HEK293 (cell line): ENCODE results near the gene RNF4.
"Not testable (repeated sequence)": the region's sequence is repeated elsewhere in the genome, so short reads cannot be mapped to it uniquely, and the experiment has no call there.

Experiments used
- CTCF ChIA-PET: fragments of 350-600 bp; formaldehyde crosslinking; extraction: SDS; loops from one replicate; lab custom pipeline; 2021; ENCODE audit warnings: antibody characterized with exemption; lab: Yijun Ruan, JAX
- POLR2A ChIA-PET: fragments of 300-600 bp; formaldehyde crosslinking; extraction: SDS; loops from one replicate; lab custom pipeline; 2020; ENCODE audit warnings: antibody characterized with exemption, inconsistent platforms; lab: Yijun Ruan, JAX
- H3K27ac ChIP-seq: fragments of 200-500 bp; sonication (Bioruptor generic); 2 replicates; pipeline ENCODE4 v1.5.1; 2014; ENCODE audit warnings: low read depth, low read length, control low read depth, inconsistent platforms; ENCODE audit errors: extremely low read depth
- H3K36me3 ChIP-seq, 2 experiments: fragments of 200-500 bp in 1 of 2; sonication (Bioruptor generic) in 1 of 2; 1 replicate in 1 of 2; 2 replicates in 1 of 2; pipeline ENCODE4 v1.5.1; 2014 to 2017; ENCODE audit warnings: inconsistent platforms in 2 of 2, low read length in 2 of 2; ENCODE audit not compliant: control insufficient read depth in 2 of 2, insufficient read depth in 1 of 2
- H3K4me1 ChIP-seq: fragments of 200-500 bp; sonication (Bioruptor generic); 2 replicates; pipeline ENCODE4 v1.5.1; 2014; ENCODE audit warnings: mild to moderate bottlenecking, low read length, inconsistent platforms; ENCODE audit not compliant: control insufficient read depth, insufficient read depth
- H3K4me3 ChIP-seq: 2 replicates; pipeline ENCODE4 v1.5.1; 2011; ENCODE audit warnings: low read depth, mild to moderate bottlenecking, control low read depth, low read length, moderate library complexity
- H3K9me3 ChIP-seq: fragments of 200-500 bp; sonication (Bioruptor generic); 2 replicates; pipeline ENCODE4 v1.5.1; 2014; ENCODE audit warnings: low read depth, low read length, inconsistent platforms; ENCODE audit not compliant: control insufficient read depth, insufficient read depth
- MZF1 ChIP-seq: fragments of 450-650 bp; formaldehyde crosslinking; IDR thresholded peaks from 2 replicates; pipeline ENCODE4 v1.5.1; 2017; ENCODE audit warnings: missing biosample characterization, missing genetic modification characterization, borderline replicate concordance
- SCRT1 ChIP-seq: fragments of 450-650 bp; formaldehyde crosslinking; IDR thresholded peaks from 2 replicates; pipeline ENCODE4 v1.5.1; 2016; ENCODE audit warnings: missing biosample characterization, missing genetic modification characterization, borderline replicate concordance
- SP3 ChIP-seq: fragments of 450-650 bp; formaldehyde crosslinking; IDR thresholded peaks from 2 replicates; pipeline ENCODE4 v1.5.1; 2016; ENCODE audit warnings: missing biosample characterization, missing genetic modification characterization
- ZFP3 ChIP-seq: fragments of 450-650 bp; formaldehyde crosslinking; IDR thresholded peaks from 2 replicates; pipeline ENCODE4 v1.5.1; 2016; ENCODE audit warnings: low read depth, missing biosample characterization, missing genetic modification characterization
- ZNF121 ChIP-seq: fragments of 450-650 bp; formaldehyde crosslinking; IDR thresholded peaks from 2 replicates; pipeline ENCODE4 v1.5.1; 2016; ENCODE audit warnings: missing biosample characterization, missing genetic modification characterization
- ZNF146 ChIP-seq: fragments of 450-650 bp; formaldehyde crosslinking; IDR thresholded peaks from 2 replicates; pipeline ENCODE4 v1.5.1; 2016; ENCODE audit warnings: missing biosample characterization, missing genetic modification characterization
- ZNF211 ChIP-seq: fragments of 450-650 bp; formaldehyde crosslinking; IDR thresholded peaks from 2 replicates; pipeline ENCODE4 v1.5.1; 2016; ENCODE audit warnings: low read depth, missing biosample characterization, missing genetic modification characterization
- ZNF280D ChIP-seq: fragments of 450-650 bp; formaldehyde crosslinking; IDR thresholded peaks from 2 replicates; pipeline ENCODE4 v1.5.1; 2016; ENCODE audit warnings: missing biosample characterization, missing genetic modification characterization
- ZNF521 ChIP-seq: fragments of 450-650 bp; formaldehyde crosslinking; IDR thresholded peaks from 2 replicates; pipeline ENCODE4 v1.5.1; 2017; ENCODE audit warnings: missing biosample characterization, mild to moderate bottlenecking, missing genetic modification characterization
- ZNF529 ChIP-seq: fragments of 450-650 bp; formaldehyde crosslinking; IDR thresholded peaks from 2 replicates; pipeline ENCODE4 v1.5.1; 2017; ENCODE audit warnings: missing genetic modification characterization, missing biosample characterization; ENCODE audit not compliant: insufficient replicate concordance
- ZNF530 ChIP-seq: fragments of 450-650 bp; formaldehyde crosslinking; IDR thresholded peaks from 2 replicates; pipeline ENCODE4 v1.5.1; 2016; ENCODE audit warnings: low read depth, missing biosample characterization, missing genetic modification characterization
- ZNF555 ChIP-seq: fragments of 450-650 bp; formaldehyde crosslinking; conservative IDR thresholded peaks from 2 replicates; pipeline ENCODE4 v1.5.1; 2017; ENCODE audit warnings: missing biosample characterization, mild to moderate bottlenecking, missing genetic modification characterization, inconsistent platforms
- ZNF561 ChIP-seq: fragments of 450-650 bp; IDR thresholded peaks from 2 replicates; pipeline ENCODE4 v1.5.1; 2018; ENCODE audit warnings: missing biosample characterization, missing genetic modification characterization, borderline replicate concordance
- ZNF580 ChIP-seq: fragments of 450-650 bp; formaldehyde crosslinking; IDR thresholded peaks from 2 replicates; pipeline ENCODE4 v1.5.1; 2016; ENCODE audit warnings: missing biosample characterization, missing genetic modification characterization
- ZNF596 ChIP-seq: fragments of 450-650 bp; IDR thresholded peaks from 2 replicates; pipeline ENCODE4 v1.5.0; 2018; ENCODE audit warnings: missing biosample characterization, mild to moderate bottlenecking, missing genetic modification characterization, moderate library complexity
- ZNF626 ChIP-seq: fragments of 450-650 bp; sonication (Bioruptor Pico); formaldehyde crosslinking; IDR thresholded peaks from 2 replicates; pipeline ENCODE4 v1.5.1; 2018; ENCODE audit warnings: missing biosample characterization, missing genetic modification characterization, inconsistent platforms
- ZNF677 ChIP-seq: fragments of 450-650 bp; IDR thresholded peaks from 2 replicates; pipeline ENCODE4 v1.5.0; 2018; ENCODE audit warnings: missing biosample characterization, mild to moderate bottlenecking, missing genetic modification characterization, moderate library complexity
- ZNF747 ChIP-seq: fragments of 450-650 bp; formaldehyde crosslinking; IDR thresholded peaks from 2 replicates; pipeline ENCODE4 v1.5.1; 2016; ENCODE audit warnings: missing biosample characterization, missing genetic modification characterization
- TF ChIP-seq, protein P1 (sequence below): fragments of 450-650 bp; formaldehyde crosslinking; IDR thresholded peaks from 2 replicates; pipeline ENCODE4 v1.5.1; 2016; ENCODE audit warnings: missing biosample characterization, missing genetic modification characterization
- TF ChIP-seq, protein P2 (sequence below): fragments of 450-650 bp; formaldehyde crosslinking; IDR thresholded peaks from 2 replicates; pipeline ENCODE4 v1.5.0; 2017; ENCODE audit warnings: missing biosample characterization, missing genetic modification characterization, borderline replicate concordance

Gene RNF4

GRCh38 chr4:2545321-2546013, 76.6 kb downstream of the RNF4 start (continued):
- TF ChIP-seq ZNF677 = no peak
- TF ChIP-seq SP3 (tag by site-specific recombination) = no peak

- H3K4me3 ChIP-seq = no peak overlapping the region
- peak; percentile 72 for TF ChIP-seq ZNF280D
- no peak for TF ChIP-seq MZF1 (tag by site-specific recombination)
- TF ChIP-seq ZNF211 (tag by site-specific recombination) = no peak
- no peak for TF ChIP-seq ZNF561
- peak; percentile 93 for TF ChIP-seq ZNF146 (tag by site-specific recombination)
- peaks cover 0 to 5% of the 10 kb centered on the region in 2 experiments; a peak in 2 of 3 replicates for H3K36me3 ChIP-seq
- POLR2A ChIA-PET = no interaction called here
- no peaks in the 10 kb centered on the region for H3K9me3 ChIP-seq
- no peak overlapping the region for H3K27ac ChIP-seq
- CTCF ChIA-PET = no interaction called here
- no peaks in the 10 kb centered on the region for H3K4me1 ChIP-seq
These were observed 77.4 kb downstream of the RNF4 start for GRCh38 chr4:2546286-2546823.

GRCh38 chr4:2546961-2547691, 78.2 kb downstream of the RNF4 start:
- POLR2A ChIA-PET = not testable (repeated sequence)
- TF ChIP-seq ZNF121 (tag by site-specific recombination) = peak; percentile 62; the same call in 1 of the 2 replicates

DNA sequence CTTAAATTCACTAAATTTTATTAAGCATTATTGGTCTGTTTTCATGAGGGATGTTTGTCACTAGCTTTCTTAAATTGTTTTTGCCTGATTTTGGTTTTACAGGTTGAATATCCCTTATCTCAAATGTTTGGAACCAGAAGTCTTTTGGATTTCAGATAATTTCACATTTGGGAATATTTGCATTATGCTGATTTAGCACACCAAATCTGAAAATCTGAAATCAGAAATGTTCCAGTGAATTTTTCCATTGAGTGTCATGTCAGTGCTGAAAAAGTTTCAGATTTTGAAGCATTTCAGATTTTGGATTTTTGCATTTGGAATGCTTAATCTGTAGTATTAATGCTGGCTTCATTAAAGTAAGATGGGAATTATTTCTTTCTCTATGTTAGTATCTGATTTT, 82.2 kb downstream of the RNF4 start:
- Histone ChIP-seq H3K27ac (no peak overlapping the region), H3K9me3 (no peaks in the 10 kb centered on the region), H3K4me3 (no peak overlapping the region), H3K36me3 (no peaks in the 10 kb centered on the region), H3K4me1 (no peaks in the 10 kb centered on the region)
- POLR2A ChIA-PET = no interaction called here
- CTCF ChIA-PET = interaction anchor here (0.7 kb wide), 1 partner anchor 124 kb away, joined by 4 read pairs; no protein-coding TSS in a partner anchor
- TF ChIP-seq ZNF555 (tag by site-specific recombination) (no peak), SCRT1 (no peak), ZNF747 (tag by site-specific recombination) (no peak), ZFP3 (tag by site-specific recombination) (no peak), ZNF580 (tag by site-specific recombination) (no peak), ZNF626 (tag by site-specific recombination) (no peak), ZNF530 (no peak), ZNF529 (tag by site-specific recombination) (no peak), ZNF596 (tag by site-specific recombination) (no peak), ZNF521 (no peak)
- TF ChIP-seq, protein P1, sequence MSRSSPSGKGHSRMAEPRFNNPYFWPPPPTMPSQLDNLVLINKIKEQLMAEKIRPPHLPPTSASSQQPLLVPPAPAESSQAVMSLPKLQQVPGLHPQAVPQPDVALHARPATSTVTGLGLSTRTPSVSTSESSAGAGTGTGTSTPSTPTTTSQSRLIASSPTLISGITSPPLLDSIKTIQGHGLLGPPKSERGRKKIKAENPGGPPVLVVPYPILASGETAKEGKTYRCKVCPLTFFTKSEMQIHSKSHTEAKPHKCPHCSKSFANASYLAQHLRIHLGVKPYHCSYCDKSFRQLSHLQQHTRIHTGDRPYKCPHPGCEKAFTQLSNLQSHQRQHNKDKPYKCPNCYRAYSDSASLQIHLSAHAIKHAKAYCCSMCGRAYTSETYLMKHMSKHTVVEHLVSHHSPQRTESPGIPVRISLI (tag by site-specific recombination) = no peak
- TF ChIP-seq, protein P2, sequence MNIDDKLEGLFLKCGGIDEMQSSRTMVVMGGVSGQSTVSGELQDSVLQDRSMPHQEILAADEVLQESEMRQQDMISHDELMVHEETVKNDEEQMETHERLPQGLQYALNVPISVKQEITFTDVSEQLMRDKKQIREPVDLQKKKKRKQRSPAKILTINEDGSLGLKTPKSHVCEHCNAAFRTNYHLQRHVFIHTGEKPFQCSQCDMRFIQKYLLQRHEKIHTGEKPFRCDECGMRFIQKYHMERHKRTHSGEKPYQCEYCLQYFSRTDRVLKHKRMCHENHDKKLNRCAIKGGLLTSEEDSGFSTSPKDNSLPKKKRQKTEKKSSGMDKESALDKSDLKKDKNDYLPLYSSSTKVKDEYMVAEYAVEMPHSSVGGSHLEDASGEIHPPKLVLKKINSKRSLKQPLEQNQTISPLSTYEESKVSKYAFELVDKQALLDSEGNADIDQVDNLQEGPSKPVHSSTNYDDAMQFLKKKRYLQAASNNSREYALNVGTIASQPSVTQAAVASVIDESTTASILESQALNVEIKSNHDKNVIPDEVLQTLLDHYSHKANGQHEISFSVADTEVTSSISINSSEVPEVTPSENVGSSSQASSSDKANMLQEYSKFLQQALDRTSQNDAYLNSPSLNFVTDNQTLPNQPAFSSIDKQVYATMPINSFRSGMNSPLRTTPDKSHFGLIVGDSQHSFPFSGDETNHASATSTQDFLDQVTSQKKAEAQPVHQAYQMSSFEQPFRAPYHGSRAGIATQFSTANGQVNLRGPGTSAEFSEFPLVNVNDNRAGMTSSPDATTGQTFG = no peak

More at GRCh38 chr4:2546961-2547691, 78.2 kb downstream of the RNF4 start:
- H3K9me3 ChIP-seq, H3K4me3 ChIP-seq, CTCF ChIA-PET, H3K4me1 ChIP-seq, H3K36me3 ChIP-seq, H3K27ac ChIP-seq: not testable (repeated sequence)
